MG63 (cell line): ENCODE data around the gene TMEM119. TPM values are rescaled to one million over a fixed set of nuclear protein-coding genes. Genes with fewer than 3 reads are reported as not detected.
"Not testable (repeated sequence)": the region's sequence is repeated elsewhere in the genome, so short reads cannot be mapped to it uniquely, and the experiment has no call there.

Experiments
- DNase-seq: peaks from one replicate; pipeline ENCODE4 v3.0.0-alpha.2; 2020
- H3K27me3 ChIP-seq: fragments of 250-450 bp; sonication (Bioruptor Pico); 2 replicates; pipeline ENCODE4 v1.5.1; 2020; ENCODE audit warnings: mild to moderate bottlenecking, moderate library complexity
- H3K36me3 ChIP-seq: fragments of 250-450 bp; sonication (Bioruptor Pico); 2 replicates; pipeline ENCODE4 v1.5.1; 2020; ENCODE audit warnings: mild to moderate bottlenecking, moderate library complexity
- H3K4me3 ChIP-seq: fragments of 250-450 bp; sonication (Bioruptor Pico); 2 replicates; pipeline ENCODE4 v1.5.1; 2020; ENCODE audit warnings: mild to moderate bottlenecking, moderate library complexity
- H3K9me3 ChIP-seq: fragments of 250-450 bp; sonication (Bioruptor Pico); 2 replicates; pipeline ENCODE4 v1.5.1; 2020; ENCODE audit warnings: mild to moderate bottlenecking, moderate library complexity
- total RNA-seq: library from RNA; depleted of rRNA; stranded (reverse); fragments of >200 nt; shearing (Covaris generic); gene quantifications from 2 replicates; pipeline ENCODE4 v1.2.3, GENCODE V29; 2014; ENCODE audit warnings: low replicate concordance

Gene TMEM119
- total RNA-seq, 1 experiment from 2014 or later: 31.2 TPM

- Histone ChIP-seq H3K36me3 (no peaks in the 10 kb centered on the region), H3K9me3 (no peaks in the 10 kb centered on the region), H3K4me3 (no peak overlapping the region), H3K27me3 (no peaks in the 10 kb centered on the region)
- no peak for DNase-seq
Measured at GRCh38 chr12:108582978-108583770, 14.7 kb downstream of the TMEM119 start.

GRCh38 chr12:108582509-108582908 lies 15.4 kb downstream of the TMEM119 start:
- Histone ChIP-seq H3K4me3 (no peak overlapping the region), H3K9me3 (no peaks in the 10 kb centered on the region), H3K36me3 (no peaks in the 10 kb centered on the region), H3K27me3 (no peaks in the 10 kb centered on the region)
- DNase-seq: no peak

GRCh38 chr12:108581311-108582227 lies 16.3 kb downstream of the TMEM119 start:
- no peak for DNase-seq
- Histone ChIP-seq H3K27me3 (no peaks in the 10 kb centered on the region), H3K4me3 (no peak overlapping the region), H3K9me3 (no peaks in the 10 kb centered on the region), H3K36me3 (no peaks in the 10 kb centered on the region)

- Histone ChIP-seq H3K36me3 (no peaks in the 10 kb centered on the region), H3K27me3 (no peaks in the 10 kb centered on the region), H3K9me3 (no peaks in the 10 kb centered on the region), H3K4me3 (no peak overlapping the region)
- DNase-seq: no peak
Measured at GRCh38 chr12:108580531-108580930, 17.4 kb downstream of the TMEM119 start.

- H3K9me3 ChIP-seq: no peaks in the 10 kb centered on the region
- H3K27me3 ChIP-seq: no peaks in the 10 kb centered on the region
- H3K4me3 ChIP-seq: no peak overlapping the region
- no peaks in the 10 kb centered on the region for H3K36me3 ChIP-seq
- no peak for DNase-seq
Measured at GRCh38 chr12:108578813-108579212, 19.1 kb downstream of the TMEM119 start.

- H3K4me3 ChIP-seq: no peak overlapping the region
- H3K36me3 ChIP-seq: no peaks in the 10 kb centered on the region
- no peak for DNase-seq
- H3K9me3 ChIP-seq: no peaks in the 10 kb centered on the region
- no peaks in the 10 kb centered on the region for H3K27me3 ChIP-seq
Measured at GRCh38 chr12:108578264-108578663, 19.6 kb downstream of the TMEM119 start.

- no peaks in the 10 kb centered on the region for H3K27me3 ChIP-seq
- H3K4me3 ChIP-seq: no peak overlapping the region
- H3K36me3 ChIP-seq: no peaks in the 10 kb centered on the region
- DNase-seq: no peak
- no peaks in the 10 kb centered on the region for H3K9me3 ChIP-seq
Measured at GRCh38 chr12:108577458-108577857, 20.4 kb downstream of the TMEM119 start.

GRCh38 chr12:108576660-108577234 lies 21.1 kb downstream of the TMEM119 start:
- no peak for DNase-seq
- no peak overlapping the region for H3K4me3 ChIP-seq
- no peaks in the 10 kb centered on the region for H3K36me3 ChIP-seq
- H3K9me3 ChIP-seq: no peaks in the 10 kb centered on the region
- no peaks in the 10 kb centered on the region for H3K27me3 ChIP-seq

GRCh38 chr12:108575199-108575912 lies 22.5 kb downstream of the TMEM119 start:
- DNase-seq: no peak
- Histone ChIP-seq H3K9me3 (no peaks in the 10 kb centered on the region), H3K4me3 (no peak overlapping the region), H3K36me3 (no peaks in the 10 kb centered on the region), H3K27me3 (no peaks in the 10 kb centered on the region)

GRCh38 chr12:108574276-108574675 lies 23.6 kb downstream of the TMEM119 start:
- not testable (repeated sequence) for DNase-seq, H3K36me3 ChIP-seq, H3K9me3 ChIP-seq, H3K4me3 ChIP-seq, H3K27me3 ChIP-seq

- DNase-seq: no peak
- Histone ChIP-seq H3K4me3 (no peak overlapping the region), H3K36me3 (peaks cover 13% of the 10 kb centered on the region), H3K9me3 (no peaks in the 10 kb centered on the region), H3K27me3 (no peaks in the 10 kb centered on the region)
Measured at GRCh38 chr12:108573317-108573716, 24.6 kb downstream of the TMEM119 start.

- Histone ChIP-seq H3K4me3 (no peak overlapping the region), H3K36me3 (peaks cover 24% of the 10 kb centered on the region), H3K9me3 (no peaks in the 10 kb centered on the region), H3K27me3 (no peaks in the 10 kb centered on the region)
- no peak for DNase-seq
Measured at GRCh38 chr12:108572166-108572790, 25.6 kb downstream of the TMEM119 start.

- no peak for DNase-seq
- no peak overlapping the region for H3K4me3 ChIP-seq
- no peaks in the 10 kb centered on the region for H3K9me3 ChIP-seq
- no peaks in the 10 kb centered on the region for H3K27me3 ChIP-seq
- H3K36me3 ChIP-seq: peaks cover 30% of the 10 kb centered on the region
Measured at GRCh38 chr12:108571609-108572165, 26.2 kb downstream of the TMEM119 start.

GRCh38 chr12:108570743-108571608 lies 26.9 kb downstream of the TMEM119 start:
- Histone ChIP-seq H3K36me3 (peaks cover 36% of the 10 kb centered on the region), H3K9me3 (no peaks in the 10 kb centered on the region), H3K4me3 (no peak overlapping the region), H3K27me3 (no peaks in the 10 kb centered on the region)
- no peak for DNase-seq
